ACC112 (cell line): ENCODE results near the gene WWOX.

Experiments used
- H2AFZ ChIP-seq: fragments of 200-600 bp; sonication (generic); one replicate; pipeline ENCODE4 v1.6.0; 2017; ENCODE audit warnings: antibody characterized with exemption, low read length; ENCODE audit not compliant: unreplicated experiment
- H3K27ac ChIP-seq: fragments of 200-600 bp; sonication (generic); 2 replicates; pipeline ENCODE4 v1.5.1; 2014; ENCODE audit warnings: low read depth, mild to moderate bottlenecking, antibody characterized with exemption, low read length, moderate library complexity
- H3K27me3 ChIP-seq: fragments of 200-600 bp; sonication (generic); 2 replicates; pipeline ENCODE4 v1.6.1; 2014; ENCODE audit warnings: mild to moderate bottlenecking, antibody characterized with exemption, low read length, moderate library complexity, mixed read lengths; ENCODE audit not compliant: insufficient read depth
- H3K36me3 ChIP-seq: fragments of 200-600 bp; sonication (generic); 2 replicates; pipeline ENCODE4 v1.6.1; 2016; ENCODE audit warnings: mild to moderate bottlenecking, antibody characterized with exemption, low read length, moderate library complexity, mixed read lengths; ENCODE audit not compliant: insufficient read depth
- H3K4me1 ChIP-seq: fragments of 200-600 bp; sonication (generic); one replicate; pipeline ENCODE4 v1.6.1; 2016; ENCODE audit warnings: low read length, mixed read lengths; ENCODE audit not compliant: insufficient read depth, unreplicated experiment, control insufficient read depth
- H3K4me3 ChIP-seq: fragments of 200-600 bp; sonication (generic); 2 replicates; pipeline ENCODE4 v1.5.1; 2014; ENCODE audit warnings: mild to moderate bottlenecking, low read depth, low read length
- H3K79me2 ChIP-seq: fragments of 200-600 bp; sonication (generic); one replicate; pipeline ENCODE4 v1.6.0; 2016; ENCODE audit warnings: low read length; ENCODE audit not compliant: control insufficient read depth, unreplicated experiment, insufficient read depth

WWOX gene

DNA sequence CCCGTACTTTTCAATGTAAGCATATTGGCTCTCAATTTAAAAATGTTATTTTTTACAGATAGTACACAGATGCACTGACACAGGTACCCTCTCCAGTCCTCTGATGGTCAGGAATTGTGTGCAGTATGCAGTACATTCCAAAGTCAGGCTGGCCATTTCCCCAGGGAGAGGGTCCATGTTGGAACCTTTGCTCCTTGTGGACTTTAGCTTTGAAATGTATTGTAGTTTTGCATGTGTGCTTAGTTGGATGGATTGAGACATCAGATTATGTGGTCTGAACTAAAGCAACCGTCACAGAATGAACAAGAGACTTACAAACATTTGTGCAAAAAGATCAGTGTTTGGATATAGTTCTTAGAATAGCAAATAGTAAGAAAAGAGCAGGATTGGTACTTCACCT, 381.1 kb downstream of the WWOX start:
- no peaks in the 10 kb centered on the region for H3K36me3 ChIP-seq
- H2AFZ ChIP-seq: no peak overlapping the region
- no peaks in the 10 kb centered on the region for H3K27me3 ChIP-seq
- H3K4me3 ChIP-seq: no peak overlapping the region
- H3K27ac ChIP-seq: no peak overlapping the region
- H3K4me1 ChIP-seq: no peaks in the 10 kb centered on the region
- no peaks in the 10 kb centered on the region for H3K79me2 ChIP-seq

GRCh38 chr16:78483124-78483992, 383.9 kb downstream of the WWOX start:
- H3K4me1 ChIP-seq: no peaks in the 10 kb centered on the region
- H3K36me3 ChIP-seq: no peaks in the 10 kb centered on the region
- no peaks in the 10 kb centered on the region for H3K27me3 ChIP-seq
- H3K4me3 ChIP-seq: no peak overlapping the region
- no peak overlapping the region for H2AFZ ChIP-seq
- H3K79me2 ChIP-seq: no peaks in the 10 kb centered on the region
- no peak overlapping the region for H3K27ac ChIP-seq

DNA sequence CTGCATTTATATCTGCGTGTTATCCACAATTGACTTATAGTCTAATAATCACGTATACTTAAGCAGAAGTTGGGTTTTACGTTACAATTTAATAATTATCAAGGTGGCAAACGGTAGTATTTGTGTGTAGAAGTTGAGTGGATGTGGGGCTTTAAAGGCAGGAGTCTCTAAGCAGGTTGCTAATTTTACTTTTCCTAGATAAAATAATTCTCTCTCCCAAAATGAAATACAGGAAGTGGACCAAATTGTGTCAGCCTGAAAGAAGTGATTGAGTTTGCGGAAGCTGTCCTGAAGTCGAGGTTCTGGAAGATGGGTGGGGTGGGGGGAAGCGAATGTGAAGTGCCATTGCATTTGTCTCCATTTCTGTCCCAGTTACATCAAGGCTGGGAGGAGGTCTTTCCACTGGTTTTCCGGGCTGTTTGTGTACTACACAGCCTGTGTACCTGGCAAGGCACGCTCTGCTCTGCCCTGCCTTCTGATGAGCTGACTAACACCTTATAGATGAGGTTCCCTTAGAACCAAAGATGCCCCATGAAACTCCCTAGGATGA, 385.1 kb downstream of the WWOX start:
- Histone ChIP-seq H3K27ac (no peak overlapping the region), H3K79me2 (no peaks in the 10 kb centered on the region), H3K27me3 (no peaks in the 10 kb centered on the region), H2AFZ (no peak overlapping the region), H3K4me1 (no peaks in the 10 kb centered on the region), H3K36me3 (no peaks in the 10 kb centered on the region), H3K4me3 (no peak overlapping the region)

- Histone ChIP-seq H3K4me1 (no peaks in the 10 kb centered on the region), H3K27me3 (no peaks in the 10 kb centered on the region), H3K36me3 (no peaks in the 10 kb centered on the region), H3K79me2 (no peaks in the 10 kb centered on the region), H3K27ac (no peak overlapping the region), H2AFZ (no peak overlapping the region), H3K4me3 (no peak overlapping the region)
These were observed 385.9 kb downstream of the WWOX start for GRCh38 chr16:78485188-78485916.

GRCh38 chr16:78485917-78486257, 386.4 kb downstream of the WWOX start:
- Histone ChIP-seq H3K27ac (no peak overlapping the region), H3K4me3 (no peak overlapping the region), H2AFZ (no peak overlapping the region), H3K79me2 (no peaks in the 10 kb centered on the region), H3K27me3 (no peaks in the 10 kb centered on the region), H3K36me3 (no peaks in the 10 kb centered on the region), H3K4me1 (no peaks in the 10 kb centered on the region)

DNA sequence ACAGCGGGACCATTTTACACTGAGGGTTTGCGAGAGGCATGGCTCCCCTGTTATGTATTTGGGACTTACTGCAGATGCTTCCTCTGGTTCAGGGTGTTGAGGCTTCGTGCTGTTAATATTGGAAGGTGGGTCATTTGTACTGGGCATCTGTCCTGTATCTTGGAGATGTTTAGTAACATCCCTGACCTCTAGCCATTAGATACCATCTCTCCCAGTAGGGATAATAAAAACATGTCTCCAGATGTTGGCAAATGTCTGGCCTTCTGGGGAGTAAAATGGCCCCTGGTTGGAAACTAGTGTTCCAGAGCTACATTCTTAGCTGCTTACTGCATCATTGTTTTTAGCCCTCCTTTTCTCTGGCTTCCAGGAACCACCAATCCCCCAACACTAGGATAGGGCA, 388.0 kb downstream of the WWOX start:
- Histone ChIP-seq H3K4me3 (no peak overlapping the region), H2AFZ (no peak overlapping the region), H3K27me3 (no peaks in the 10 kb centered on the region), H3K36me3 (no peaks in the 10 kb centered on the region), H3K79me2 (no peaks in the 10 kb centered on the region), H3K4me1 (no peaks in the 10 kb centered on the region), H3K27ac (no peak overlapping the region)

DNA sequence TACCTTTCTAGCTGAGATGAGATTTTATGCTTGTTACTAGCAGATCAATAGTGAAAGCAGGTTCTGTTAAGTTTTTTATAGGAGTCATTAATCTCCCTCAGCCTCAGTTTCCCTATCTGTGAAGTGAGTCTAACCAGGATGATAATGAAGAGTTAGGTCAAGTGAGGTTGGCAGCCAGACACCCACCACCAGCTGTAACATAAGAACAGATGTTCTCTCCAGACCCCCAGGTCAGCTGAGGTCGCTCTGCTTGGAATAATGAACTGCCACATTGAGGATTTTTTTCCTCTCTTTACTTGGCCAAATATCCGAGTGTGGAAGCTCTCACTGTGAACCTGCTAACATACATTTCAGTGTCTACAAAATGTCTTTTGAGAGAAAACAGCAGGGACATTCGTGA, 389.6 kb downstream of the WWOX start:
- H2AFZ ChIP-seq: no peak overlapping the region
- H3K27ac ChIP-seq: no peak overlapping the region
- no peaks in the 10 kb centered on the region for H3K27me3 ChIP-seq
- no peak overlapping the region for H3K4me3 ChIP-seq
- H3K79me2 ChIP-seq: no peaks in the 10 kb centered on the region
- H3K36me3 ChIP-seq: no peaks in the 10 kb centered on the region
- no peaks in the 10 kb centered on the region for H3K4me1 ChIP-seq

DNA sequence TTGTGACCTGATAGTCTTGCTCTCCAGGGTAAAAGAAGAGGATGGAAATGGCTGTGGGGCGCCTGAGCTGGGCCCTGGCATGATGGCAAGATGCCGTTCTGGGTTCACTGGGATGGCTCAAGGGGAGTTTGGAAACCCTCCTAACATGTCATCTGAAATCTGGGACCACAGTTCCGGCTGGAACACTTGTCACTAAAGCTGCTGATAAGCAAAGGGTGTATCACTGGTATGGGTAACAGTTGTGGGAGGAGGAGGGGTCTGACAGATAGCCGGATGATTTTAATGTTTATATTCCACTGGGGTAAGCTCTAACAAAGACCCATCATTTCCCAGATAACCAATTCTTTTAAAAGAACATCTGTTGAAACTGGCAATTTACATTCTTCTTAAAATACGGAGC, 390.2 kb downstream of the WWOX start:
- Histone ChIP-seq H3K36me3 (no peaks in the 10 kb centered on the region), H3K27ac (no peak overlapping the region), H3K4me1 (no peaks in the 10 kb centered on the region), H2AFZ (no peak overlapping the region), H3K4me3 (no peak overlapping the region), H3K27me3 (no peaks in the 10 kb centered on the region), H3K79me2 (no peaks in the 10 kb centered on the region)

DNA sequence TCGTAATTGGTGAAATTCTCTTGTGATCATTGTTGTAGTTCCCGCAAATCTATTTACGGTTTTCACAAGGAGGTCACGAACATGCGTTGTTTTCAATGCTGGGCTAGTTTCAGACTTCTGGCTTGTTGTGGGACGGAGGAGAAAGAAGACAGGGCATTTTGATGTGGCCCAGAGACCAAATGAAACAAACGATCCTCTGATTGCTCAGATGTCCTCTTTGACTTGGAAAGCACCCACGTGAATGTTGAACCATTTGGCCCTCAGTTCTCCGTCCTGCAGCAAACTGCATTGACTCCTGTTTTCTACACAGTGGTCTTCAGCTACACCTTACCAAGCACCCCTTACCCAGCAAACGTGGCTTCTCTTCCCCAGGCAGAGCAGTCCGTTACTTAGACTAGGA, 391.0 kb downstream of the WWOX start:
- Histone ChIP-seq H3K4me1 (no peaks in the 10 kb centered on the region), H3K27ac (no peak overlapping the region), H3K36me3 (no peaks in the 10 kb centered on the region), H3K79me2 (no peaks in the 10 kb centered on the region), H3K27me3 (no peaks in the 10 kb centered on the region), H3K4me3 (no peak overlapping the region), H2AFZ (no peak overlapping the region)

DNA sequence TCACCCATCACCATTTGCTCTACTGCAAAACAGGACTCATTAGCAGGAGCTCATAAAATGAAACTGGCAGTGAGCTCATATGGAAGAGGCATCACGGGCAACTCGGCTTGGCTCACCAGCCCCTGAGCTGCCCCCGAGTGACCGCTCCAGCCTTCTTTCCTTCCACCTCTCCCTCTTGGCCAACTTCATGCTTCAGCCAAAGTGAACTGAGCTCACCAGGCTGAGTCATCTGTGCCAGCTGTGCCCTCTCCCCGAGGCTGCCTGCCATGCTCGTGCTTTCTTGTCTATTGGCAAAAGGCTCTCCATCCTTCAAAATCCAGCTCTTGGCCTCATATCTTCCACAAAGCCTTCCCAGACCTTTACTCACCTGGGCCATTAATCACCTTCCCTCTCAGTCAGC, 391.4 kb downstream of the WWOX start:
- no peaks in the 10 kb centered on the region for H3K4me1 ChIP-seq
- no peak overlapping the region for H3K27ac ChIP-seq
- H3K36me3 ChIP-seq: no peaks in the 10 kb centered on the region
- H2AFZ ChIP-seq: no peak overlapping the region
- no peaks in the 10 kb centered on the region for H3K27me3 ChIP-seq
- no peaks in the 10 kb centered on the region for H3K79me2 ChIP-seq
- H3K4me3 ChIP-seq: no peak overlapping the region

GRCh38 chr16:78493573-78493972, 394.1 kb downstream of the WWOX start:
- Histone ChIP-seq H3K36me3 (no peaks in the 10 kb centered on the region), H3K4me1 (no peaks in the 10 kb centered on the region), H3K79me2 (no peaks in the 10 kb centered on the region), H3K27me3 (no peaks in the 10 kb centered on the region), H3K4me3 (no peak overlapping the region), H3K27ac (no peak overlapping the region), H2AFZ (no peak overlapping the region)
